NCI-H1694 treated with DMSO at 0.1 percent for 48 hours (cell line): Measurements from ENCODE around the gene TEX29.

ENCODE experiments used
- DNase-seq: peaks from one replicate; lab custom pipeline; 2025; lab: John Stamatoyannopoulos, UW

TEX29 gene

DNA sequence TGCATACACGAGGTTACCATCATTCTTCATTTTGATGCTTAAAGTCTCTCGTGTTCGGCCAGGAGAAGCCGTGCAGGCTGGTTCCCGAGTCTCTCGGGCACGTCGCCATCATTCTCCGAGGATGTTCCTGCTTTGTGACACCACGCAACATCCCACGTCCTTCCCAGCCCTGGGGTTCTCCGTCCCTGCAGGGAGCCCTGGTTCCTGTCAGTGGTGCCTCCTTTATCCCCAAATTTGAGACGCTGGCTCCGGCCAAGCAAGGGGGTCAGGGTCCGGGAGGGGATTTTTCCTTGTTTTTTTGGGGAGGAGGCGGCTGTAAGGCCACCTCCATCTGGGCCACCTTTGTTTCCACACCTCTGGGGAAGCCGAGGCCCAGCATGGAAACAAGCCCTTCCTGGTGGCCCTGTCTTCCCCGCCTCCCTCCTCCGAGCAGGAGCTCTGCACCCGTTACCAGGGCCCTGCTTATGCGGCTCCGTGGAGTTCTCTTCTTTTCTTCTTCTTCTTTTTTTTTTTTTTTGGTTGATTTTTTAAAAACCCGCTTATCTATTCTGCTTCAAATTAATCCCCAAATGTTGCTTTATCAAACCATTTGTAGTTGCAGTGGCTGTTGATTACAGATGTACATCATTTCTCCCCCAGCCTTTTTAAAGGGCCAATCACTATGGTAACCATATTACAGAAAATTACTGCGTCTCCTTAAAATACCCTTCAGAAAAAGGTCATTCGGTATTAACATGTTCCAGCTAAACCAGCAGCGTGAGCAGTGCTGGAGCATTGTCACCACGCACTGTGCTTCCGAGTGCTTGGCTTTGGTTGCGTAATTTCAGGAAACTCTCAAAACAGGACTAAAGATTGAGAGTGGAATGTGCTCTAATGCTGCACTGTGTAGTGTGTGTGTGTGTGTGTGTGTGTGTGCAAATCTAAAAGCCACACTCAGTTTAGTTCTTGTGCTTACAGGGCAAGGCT lies 50.4 kb downstream of the TEX29 start:
- no peak for DNase-seq

DNA sequence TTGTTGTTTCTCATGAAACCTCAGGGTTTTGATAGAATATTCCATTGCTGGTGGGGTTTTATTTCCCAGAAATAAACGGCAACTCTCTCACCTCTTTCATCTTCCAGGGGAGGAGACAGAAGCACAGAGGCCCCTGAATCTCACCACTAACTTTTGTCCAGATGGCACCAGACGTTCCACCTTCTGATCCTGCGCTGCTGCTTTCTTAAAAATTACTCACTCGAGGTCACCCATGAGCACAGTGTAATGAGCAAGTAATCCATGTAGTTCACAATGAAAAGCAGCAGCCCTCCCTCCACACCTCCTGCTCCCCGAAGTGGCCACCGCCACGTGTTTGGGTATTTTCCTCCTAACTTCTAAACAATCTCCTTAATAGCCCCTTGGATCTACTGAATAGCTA lies 51.3 kb downstream of the TEX29 start:
- no peak for DNase-seq

DNA sequence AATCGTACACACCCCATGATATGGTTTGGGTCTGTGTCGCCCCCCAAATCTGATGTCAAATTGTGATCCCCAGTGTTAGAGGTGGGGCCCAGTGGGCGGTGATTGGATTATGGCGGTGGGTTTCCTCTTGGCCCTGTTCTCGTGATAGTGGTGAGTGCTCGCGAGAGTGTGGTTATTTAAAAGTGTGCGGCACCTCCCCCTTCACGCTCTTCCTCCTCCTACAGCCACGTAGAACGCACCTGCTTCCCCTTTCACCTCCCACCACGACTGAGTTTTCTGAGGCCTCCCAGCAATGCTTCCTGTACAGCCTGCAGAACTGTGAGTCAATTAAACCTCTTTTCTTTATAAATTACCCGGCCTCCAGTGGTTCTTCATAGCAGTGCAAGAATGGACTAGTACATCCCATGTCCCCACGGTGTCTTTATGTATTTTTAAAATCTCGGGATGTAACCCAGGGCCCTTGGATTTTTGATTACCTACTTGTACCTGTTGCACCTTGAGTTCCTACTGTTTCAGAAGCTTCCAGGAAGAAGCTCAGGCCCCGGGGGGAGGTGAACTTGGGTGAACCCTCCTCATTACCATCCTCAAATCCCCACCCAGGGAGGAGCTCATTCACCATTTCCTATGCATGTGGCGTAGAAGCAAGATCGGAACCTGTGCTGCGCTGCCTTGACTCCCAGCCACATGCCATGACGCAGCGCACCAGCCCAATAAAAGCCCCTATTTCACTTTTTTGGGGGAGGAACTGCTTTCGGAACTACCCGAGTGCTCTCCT lies 52.4 kb downstream of the TEX29 start:
- DNase-seq: no peak

DNA sequence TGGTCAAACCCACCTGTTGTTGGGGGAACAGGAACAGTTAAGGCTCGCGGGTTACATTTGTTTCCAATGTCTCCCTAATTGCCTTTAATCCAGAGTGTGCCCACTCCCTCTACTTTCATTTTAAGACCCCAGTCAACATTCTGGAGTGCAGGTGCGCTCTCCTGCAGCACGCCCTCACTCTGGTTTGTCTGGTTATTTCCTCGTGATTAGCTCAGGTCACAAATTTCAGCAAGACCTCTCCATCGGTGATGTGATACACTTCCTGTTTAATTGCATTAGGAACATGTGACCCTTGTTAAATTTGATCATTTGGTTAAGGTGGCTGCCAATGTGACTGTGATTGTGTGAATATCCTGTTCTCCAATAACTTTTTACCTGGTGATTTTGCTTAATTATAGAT lies 53.0 kb downstream of the TEX29 start:
- no peak for DNase-seq

DNA sequence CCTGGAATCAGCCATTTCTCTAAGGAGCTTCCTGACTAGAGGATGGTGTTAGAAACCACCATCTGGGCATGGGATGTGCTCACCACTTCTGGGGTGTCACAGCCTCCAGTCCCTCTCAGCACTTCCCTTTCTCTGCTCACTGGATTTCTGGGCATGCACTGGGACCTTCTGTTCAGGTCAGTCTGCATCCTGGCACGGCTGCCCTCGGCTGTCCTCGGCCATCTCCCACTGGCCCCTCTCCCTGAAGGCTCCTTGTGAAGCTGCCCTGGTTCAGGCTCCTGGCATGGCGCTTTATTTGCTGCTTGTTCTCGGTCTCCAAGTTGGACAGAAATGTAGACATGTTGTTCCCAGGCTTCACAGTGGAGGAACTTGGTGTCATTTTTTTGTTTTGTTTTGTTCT lies 60.0 kb downstream of the TEX29 start:
- DNase-seq: no peak

DNA sequence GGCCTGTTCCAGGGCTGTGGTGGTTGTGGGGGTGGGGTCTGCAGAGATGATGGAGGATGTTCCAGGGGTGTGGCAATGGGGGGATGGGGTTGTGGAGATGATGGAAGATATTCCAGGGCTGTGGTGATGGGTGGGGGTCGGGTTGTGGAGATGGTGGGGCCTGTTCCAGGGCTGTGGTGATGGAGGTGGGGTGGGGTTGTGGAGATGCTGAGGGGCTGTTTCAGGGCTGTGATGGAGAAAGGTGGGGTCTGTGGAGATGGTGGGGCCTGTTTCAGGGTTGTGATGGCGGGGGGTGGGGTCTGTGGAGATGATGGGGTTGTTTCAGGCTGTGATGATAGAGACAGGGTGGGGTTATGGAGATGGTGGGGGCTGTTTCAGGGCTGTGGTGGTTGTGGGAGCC lies 62.0 kb downstream of the TEX29 start:
- no peak for DNase-seq

DNA sequence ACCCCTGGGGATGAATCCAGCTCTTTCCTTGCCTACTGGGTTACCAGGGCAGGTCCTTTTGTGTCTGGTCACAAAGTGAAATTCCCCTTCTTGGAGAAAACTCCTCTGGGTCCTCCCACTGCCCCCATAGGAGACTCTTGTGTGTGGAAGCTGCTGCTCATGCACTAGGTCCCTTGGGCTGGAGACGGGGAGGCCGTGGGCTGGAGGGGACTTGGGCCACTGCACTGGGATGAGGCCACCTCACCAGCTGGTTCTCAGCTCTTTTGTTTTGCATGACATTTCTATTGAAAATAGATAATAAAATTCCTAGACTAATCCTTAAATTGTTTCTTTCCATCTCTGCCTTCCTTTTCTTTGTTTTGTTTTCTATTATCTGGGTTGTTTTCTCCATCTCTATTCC lies 62.4 kb downstream of the TEX29 start:
- no peak for DNase-seq

DNA sequence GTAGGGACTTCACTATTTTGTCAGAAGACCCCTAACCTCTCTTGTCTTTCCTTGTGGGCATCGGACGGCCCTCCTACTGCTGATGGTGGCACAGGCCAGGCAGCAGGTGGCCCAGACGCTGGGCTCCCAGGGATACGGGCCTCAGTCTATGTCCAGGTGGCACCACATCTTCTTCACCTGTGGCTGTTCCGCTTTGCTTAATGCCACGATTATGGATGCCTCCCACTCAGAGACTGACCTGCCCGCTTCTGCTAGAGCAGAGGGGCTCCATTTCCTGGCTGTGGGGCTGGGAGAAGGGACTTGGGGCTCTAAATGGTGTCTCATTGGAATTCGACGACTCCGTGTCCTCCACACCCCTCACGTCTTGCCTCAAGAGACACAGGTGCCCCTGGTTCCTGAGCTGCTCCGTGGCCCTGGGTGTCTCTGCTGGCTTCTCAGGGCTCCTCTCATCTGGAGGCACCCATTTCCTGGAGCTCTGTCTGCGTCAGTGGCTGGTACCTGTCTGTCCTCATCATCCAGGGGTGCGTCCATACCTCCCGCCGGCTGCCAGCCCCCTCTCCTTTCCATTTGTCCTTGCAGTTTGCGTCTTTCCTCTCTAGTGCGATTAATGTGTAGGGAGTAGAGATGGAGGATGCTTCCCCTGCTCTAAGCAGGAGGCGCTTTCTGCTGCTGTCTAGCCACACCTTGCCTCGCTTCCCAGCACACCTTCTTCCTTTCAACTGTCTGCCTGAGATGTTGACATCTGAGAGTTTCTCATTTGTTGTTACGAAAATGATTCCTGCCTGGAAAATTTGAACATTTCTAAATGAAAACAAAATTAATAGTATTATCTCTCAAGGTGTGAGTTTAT lies 63.4 kb downstream of the TEX29 start:
- no peak for DNase-seq

DNA sequence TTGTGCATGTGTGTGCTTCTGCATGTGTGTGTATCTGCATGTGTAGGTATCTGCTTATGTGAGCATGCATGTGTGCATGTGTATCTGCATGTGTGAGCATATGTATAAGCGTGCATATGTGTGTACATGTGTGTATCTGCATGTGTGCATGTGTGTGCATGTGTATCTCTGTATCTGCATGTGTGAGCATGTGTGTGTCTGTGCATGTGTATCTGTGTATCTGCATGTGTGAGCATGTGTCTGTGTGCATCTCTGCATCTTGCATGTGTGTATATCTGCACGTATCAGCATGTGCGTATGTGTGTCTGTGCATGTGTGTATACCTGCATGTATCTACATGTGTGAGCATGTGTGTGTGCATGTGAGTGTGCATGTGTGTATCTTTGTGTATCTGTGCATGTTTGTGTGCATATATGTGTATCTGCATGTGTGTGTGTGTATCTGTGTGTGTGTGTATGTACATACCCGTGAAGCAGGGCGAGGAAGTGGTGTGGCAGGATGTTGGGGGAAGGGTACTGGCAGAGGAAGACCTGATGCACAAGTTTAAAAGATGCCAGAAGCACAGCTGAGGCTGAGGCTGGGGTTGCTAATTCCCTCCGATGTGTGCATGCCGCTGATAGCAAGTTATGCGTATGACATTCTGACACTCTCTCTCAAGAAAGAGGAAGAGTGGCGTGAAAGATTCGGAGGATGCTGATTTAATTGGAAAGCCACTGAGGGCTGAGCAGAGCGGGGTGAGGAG lies 64.2 kb downstream of the TEX29 start:
- DNase-seq: no peak

DNA sequence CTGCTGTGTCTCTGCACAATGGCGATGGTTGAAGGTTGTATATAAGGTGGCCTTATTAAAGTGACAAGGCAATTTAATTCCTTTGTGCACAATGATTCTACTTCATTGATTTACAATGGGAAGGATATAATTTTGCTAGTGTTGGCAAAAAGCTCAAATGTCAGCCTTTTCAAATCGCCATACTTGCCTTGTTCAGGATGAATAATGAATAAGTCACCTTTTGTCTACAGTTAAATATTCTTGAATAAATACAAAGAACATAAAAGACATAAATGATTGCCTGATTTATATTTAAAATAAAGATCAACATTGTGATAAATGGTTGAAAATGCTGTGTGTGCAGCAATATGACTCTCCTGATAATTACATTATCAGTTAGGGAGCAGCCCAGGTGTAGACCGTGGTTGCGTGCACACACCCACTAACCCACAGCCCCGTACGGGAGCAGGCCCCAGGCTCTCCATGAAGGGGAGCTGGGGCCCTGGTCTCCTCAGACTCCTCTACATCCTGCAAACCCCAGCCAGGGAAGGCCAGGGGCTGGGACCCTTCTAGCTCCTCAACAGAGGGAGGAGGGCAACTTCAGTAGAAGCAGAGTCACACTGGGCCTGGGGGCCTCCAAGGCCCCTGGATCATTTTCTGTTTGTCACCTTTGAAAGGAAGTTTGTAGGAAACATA lies 64.9 kb downstream of the TEX29 start:
- DNase-seq: no peak

DNA sequence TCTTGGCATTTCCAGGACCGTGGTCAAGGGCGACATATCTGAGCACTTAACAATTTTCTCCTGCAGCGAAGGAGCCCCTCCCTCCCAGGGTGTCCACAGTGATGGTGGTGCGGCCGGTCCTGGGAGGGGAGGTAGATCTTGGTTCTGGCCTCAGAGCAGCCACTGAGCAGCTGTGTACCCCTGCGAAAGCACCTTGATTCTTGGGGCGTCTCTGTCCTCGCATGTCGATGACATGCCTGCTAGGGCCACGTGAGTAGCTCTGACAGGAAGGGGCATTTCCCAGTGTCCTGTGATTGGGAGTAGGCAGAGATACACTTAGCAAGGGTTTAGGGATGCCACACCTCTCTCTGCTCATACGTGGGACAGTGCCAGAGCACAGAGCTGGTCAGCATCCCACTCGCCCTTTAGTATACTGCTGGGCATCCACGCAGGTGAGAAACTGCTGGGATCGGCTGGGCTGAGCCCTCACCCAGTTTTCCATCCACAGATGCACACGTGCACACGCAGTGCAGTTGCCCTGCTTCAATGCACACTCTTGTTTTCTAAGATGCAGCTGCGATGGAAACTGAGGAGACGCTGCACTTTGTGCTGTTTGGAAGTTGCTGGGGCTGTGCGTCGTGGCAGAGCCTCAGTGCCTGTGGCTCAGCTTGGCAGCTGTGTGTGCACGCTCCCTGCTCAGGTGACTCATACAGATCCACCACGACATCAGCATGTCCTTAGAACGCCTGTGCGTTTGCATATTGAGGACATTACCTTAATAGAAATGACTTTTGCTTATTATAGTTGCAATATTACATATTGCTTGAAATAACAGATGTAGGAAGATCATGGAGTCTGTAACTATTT lies 66.8 kb downstream of the TEX29 start:
- no peak for DNase-seq

DNA sequence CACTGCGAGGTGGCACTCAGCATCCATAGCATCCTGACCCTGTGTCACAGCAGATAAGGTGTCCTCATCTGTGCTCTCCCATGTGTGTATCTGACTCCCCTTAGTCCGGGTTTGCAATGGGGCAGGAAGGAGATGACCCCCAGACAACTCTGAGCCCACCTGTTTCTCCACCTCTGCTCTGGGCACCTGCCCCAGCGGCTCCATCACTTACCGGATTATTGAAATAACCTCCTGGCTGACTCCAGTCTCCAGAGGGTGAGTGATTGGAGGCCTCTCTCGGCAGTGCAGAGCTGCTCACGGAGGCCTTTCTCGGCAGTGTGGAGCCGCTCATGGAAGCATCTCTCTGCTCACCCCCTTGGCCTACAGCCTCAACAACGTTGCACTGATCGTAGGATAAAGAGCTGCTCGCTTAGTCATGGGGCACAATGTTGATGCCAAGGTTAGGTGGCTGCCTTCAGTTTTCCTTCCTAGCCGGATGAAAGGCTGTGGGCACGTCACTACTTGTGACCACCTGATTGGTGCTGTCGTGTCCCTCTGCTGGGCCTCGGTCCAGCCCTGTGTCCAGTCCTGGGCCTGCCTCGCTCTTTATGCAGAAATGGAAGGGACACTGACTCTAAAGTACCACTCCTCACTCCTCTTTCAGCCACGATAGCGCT lies 67.6 kb downstream of the TEX29 start:
- DNase-seq: no peak

DNA sequence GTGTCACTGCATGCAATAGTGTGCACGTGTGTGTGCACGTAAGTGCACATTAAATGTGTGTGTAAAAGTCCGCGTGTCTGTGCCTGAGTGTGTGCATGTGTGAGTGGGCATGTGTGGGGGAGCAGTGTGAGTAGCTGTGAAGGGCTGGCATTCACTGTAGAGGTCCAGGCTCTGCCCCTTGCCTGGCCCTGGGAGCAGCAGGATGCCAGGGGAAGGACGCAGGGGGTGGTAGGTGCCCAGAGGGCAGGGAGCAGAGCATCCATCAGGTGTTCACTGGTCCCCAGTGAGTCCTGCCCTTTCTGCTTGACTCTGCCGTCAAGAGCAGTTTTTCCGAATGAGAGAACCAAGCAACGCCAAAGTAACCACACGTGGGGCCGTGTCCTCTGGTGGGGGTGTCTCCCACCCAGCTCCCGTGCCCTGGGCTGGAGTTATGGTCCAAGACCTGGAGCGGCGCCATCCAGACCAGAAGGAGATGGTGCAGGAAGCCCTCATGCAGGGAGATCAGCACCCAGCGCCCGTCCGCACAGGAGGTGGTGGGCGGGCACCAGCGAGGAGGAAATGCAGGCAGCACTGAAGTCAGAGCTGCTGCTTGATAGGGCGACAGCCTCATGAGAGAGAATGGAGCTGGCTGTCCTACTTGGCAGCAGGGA lies 68.5 kb downstream of the TEX29 start:
- no peak for DNase-seq

DNA sequence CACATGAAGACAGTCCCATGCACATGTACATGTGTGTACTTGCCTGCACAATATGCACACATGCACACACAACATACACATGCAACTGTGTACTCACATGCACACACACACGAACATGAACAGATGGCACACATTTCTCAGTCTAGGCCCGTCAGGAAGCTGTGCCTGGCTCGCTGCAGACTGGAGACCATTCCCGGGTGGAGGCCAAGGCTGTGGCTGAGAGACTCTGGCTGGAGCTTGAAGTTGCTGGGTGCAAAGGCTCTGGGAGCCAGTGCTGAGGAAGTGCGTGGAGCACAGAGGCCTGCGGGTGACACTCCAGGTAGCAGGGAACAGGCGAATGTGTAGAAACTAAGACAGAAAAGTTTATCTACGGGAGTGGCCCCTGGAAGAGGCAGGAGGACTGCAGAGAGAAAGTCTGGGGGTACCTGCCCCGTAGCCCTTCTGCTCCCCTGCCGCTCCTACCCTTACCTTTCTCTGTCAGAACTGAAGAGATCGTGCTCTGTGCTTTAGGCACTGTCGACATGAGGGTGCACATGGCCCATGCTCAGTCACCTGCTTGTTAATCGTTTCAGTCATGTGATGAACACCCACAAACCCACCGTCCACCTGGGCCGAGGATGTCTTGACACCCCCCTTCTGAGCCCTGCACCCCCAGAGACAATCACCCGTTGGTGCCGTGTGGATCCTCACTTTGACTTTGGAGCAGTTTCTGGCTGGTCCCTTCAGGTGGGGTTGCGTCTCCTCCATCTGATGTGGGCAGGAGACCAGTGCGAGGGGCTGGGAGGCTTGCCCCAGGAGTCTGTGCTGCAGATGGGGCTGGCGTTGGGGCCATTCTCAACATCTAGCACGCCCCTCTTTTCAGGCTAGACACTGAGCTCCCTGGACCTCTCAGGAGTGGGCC lies 69.4 kb downstream of the TEX29 start:
- no peak for DNase-seq

DNA sequence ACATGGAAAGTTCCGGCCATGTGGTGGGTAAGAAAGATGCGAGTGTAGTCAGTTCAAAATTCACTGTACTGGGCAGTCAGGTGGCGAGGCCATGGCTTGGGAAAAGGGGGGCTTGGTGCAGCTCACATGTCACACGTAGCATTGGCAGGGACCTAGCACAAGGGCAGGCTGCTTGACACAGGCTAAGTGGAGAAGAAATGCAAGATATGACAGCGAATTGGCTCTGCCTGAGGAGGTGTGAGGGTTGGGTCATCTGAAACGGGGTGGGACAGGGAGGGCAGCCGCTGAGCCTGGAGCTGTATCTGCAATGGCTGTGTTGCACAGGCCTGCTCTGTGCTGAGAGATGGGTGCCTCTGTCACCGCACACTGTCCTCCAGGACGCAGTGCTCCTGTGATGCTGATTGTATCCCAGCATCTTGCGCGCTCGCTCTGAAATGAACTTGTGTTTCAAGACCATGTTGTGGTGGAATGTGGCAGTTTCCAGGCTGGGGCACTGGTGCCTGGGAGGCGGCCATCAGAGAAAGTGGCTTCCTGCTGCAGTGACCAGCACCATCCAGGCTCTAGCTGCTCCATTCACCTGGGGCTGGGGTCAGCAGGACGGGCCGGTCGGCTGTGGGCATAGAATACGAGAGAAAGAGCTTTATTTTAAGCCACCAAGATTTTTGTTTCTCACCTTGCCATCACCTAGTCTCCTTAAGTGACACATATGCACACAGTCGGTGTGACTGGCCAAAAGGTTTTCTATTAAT lies 70.3 kb downstream of the TEX29 start:
- DNase-seq: no peak

DNA sequence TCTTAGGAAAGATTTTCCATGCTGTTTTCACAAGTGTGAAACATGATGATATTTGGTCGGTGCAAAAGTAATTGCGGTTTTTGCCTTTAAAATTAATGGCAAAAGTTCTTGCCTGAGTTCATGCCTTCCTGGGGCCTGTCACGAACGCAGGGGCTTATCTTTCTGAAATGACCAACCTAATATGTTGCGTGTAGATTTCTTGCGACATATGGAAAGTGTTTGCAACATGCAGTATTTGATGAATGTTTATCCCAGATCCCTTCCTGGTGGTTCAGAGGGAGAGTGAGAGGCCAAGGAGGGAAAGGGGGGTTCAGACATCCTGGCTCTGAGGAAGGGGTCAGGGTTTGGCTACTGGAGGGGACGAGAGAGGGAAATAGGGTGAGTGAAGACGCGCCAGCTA lies 72.0 kb downstream of the TEX29 start:
- no peak for DNase-seq

DNA sequence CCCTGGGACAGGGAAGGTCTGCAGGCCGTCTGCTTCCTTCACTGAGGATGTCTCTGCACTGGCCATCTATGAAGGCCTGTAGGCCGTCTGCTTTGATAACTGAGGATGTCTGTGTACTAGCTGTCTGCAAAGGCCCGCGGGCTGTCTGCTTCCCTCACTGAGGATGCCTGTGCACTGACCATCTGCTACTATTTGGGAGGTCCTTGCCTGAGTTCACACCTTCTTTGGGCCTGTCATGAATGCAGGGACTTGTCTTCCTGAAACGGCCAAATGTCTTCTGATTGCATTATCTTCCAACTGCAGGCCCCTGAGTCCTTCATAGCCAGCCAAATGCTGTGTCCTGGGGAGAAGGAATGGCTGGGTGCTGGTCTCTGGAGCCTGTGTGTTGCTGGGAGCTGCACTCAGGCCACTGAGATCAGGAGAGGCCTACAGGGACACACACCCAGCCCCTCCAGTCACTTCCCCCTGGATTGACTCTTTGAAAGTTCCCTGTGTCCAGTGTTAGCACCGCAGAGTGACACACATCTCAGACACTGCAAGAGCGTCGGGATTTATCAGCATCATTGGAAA lies 72.9 kb downstream of the TEX29 start:
- no peak for DNase-seq
